GM19468 (cell line): ENCODE results near the gene SHC3.

Experiments
- ATAC-seq: cut with Tn5 transposase; IDR thresholded peaks from one replicate; pipeline ENCODE4 v1.9.1; 2021; ENCODE audit warnings: mild to moderate bottlenecking, moderate library complexity, moderate number of reproducible peaks; ENCODE audit not compliant: unreplicated experiment; ENCODE audit errors: extremely low read depth

The SHC3 gene

GRCh38 chr9:89115426-89115825, 63.2 kb downstream of the SHC3 start:
- ATAC-seq, result no peak

DNA sequence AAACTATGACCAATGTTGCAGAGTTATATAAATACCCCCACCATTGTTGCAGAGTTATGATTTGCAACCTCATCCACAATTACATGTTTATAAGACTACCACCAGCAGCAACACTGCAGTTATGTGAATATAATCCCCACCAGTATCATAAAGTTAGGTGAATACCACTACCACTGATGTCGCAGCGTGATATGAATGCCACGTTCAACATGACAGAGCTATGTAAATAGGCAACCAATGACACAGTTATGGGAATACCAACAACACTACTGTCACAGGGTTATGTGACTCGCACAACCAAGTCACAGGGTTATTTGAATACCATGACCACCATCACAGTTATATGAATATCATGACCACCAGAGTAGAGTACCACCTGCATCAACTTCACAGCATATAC, 63.9 kb downstream of the SHC3 start:
- no peak for ATAC-seq

- no peak for ATAC-seq
Observed at GRCh38 chr9:89113851-89114250, 64.8 kb downstream of the SHC3 start.

- no peak for ATAC-seq
Observed at GRCh38 chr9:89112243-89112642, 66.4 kb downstream of the SHC3 start.

- ATAC-seq, result no peak
Observed at GRCh38 chr9:89109666-89110065, 69.0 kb downstream of the SHC3 start.

DNA sequence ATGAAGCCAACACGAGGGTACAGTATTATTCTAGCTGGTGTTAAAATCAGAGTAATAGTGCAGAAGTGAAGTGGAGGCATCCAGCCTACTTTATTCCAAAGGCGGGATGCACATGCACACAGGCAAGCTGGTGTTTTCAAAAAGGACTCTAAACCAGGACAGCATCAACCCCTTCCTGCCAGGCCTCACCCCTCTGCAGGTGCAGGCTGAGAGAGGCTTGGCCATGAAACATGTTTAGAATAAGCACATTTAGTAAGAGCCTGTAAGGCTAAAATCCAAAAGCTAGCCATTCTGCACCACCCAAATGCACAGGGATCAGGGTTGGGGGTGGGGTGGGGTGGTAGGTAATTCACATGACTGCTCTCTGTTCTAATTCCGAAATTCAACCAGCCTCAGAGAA, 71.2 kb downstream of the SHC3 start:
- ATAC-seq, result no peak

GRCh38 chr9:89106224-89106851, 72.3 kb downstream of the SHC3 start:
- no peak for ATAC-seq

DNA sequence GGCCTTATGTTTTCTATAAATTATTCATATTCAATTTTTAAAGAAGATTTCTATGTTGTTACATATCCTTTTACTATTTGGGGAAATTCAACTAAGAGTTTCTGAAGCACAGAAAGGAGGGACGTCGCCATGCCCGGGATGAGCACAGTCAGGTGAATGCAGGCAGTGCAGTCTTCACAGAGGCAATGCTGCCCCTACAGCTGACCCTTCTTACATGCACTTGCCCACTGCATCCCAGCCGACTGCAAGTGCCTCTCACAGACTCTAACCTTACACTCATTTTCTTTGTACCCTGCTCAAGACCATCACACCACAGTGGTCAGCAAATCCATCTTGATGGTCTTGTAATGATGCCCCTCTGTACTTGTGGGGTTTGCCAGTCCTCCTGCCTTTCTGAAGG, 73.8 kb downstream of the SHC3 start:
- no peak for ATAC-seq

GRCh38 chr9:89097219-89097618, 81.4 kb downstream of the SHC3 start:
- no peak for ATAC-seq

DNA sequence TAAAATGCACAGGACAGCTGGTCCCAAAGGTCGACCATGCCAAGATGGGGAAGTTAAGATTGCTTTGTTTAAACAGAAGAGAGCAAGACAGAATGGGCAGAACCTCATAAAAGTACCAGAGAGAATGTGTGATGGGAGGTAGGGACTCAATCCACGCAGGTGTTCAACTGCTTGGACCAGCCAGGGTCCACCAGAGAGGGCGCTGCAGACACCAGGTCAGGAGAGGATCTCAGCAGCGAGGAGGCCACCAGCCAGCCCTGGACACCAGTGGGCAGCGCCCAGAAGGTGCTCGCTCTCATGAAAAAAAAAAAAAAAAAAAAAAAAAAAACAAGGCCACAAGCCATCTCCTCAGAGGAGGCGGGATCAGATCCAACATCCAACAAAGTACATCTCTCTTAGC, 81.8 kb downstream of the SHC3 start:
- no peak for ATAC-seq

GRCh38 chr9:89095761-89096528, 82.7 kb downstream of the SHC3 start:
- ATAC-seq, result no peak

- no peak for ATAC-seq
Observed at GRCh38 chr9:89093201-89093975, 85.2 kb downstream of the SHC3 start.

- no peak for ATAC-seq
Observed at GRCh38 chr9:89089176-89089575, 89.4 kb downstream of the SHC3 start.

DNA sequence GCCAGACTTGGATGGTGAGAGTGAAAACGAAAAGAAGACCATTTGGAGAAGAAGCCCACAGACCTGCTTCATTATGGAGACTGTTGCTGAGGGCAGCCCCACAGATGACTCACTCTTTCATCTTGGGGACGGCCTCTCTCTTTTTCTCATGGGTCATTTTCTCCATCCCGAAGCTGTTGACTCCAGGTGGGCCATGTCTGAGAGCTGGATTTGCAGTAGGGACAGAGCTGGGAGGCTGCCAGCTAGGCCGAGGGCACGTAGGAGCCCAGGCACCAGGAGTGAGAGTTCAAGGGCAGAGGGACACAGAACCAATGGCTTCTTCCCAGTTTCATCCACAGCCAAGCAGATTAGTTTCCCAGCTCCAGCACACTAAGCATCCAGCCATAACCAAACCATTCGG, 95.0 kb downstream of the SHC3 start:
- ATAC-seq, result no peak

GRCh38 chr9:89080193-89080592, 98.4 kb downstream of the SHC3 start:
- ATAC-seq, result no peak

DNA sequence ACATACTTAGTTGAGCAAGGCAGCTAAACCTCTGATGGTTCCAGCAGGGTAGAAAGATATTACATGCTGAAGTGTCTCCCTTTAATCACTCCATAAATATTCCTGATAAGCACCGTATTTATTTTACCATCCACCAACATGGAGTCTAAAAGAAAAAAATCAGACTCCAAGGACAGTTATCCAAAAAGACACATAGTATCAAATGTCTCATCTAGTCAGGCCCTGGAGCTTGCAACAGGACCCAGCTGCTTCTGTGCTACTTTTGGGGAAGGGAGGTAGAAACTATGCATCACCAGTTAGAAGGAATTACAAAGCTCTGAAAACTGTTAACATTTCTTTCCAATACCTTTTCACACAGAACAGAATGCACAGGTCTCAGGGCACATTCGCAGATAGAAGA, 99.2 kb downstream of the SHC3 start:
- no peak for ATAC-seq

GRCh38 chr9:89078860-89079259, 99.8 kb downstream of the SHC3 start:
- ATAC-seq, result no peak

DNA sequence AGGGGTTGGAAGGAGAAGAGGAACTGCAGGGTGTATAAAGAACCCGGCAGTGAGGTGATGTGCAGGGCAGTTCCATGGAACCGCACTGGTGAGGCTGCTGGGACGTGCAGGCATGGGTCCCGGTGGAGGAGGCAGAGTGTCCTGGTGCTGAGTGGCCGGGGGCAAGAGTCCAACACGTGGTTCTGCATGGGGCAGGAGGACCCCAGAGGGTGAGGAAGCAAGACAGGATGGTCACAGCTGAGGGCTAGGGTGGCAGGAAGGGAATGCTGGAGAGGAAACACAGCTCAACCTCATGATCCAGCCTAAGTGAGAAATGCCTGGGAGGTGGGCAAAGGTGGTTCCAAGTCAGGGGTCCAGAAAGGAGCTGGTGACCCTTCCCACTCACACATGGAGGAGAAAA, 100.2 kb downstream of the SHC3 start:
- no peak for ATAC-seq

GRCh38 chr9:89077519-89077918, 101.1 kb downstream of the SHC3 start:
- no peak for ATAC-seq

DNA sequence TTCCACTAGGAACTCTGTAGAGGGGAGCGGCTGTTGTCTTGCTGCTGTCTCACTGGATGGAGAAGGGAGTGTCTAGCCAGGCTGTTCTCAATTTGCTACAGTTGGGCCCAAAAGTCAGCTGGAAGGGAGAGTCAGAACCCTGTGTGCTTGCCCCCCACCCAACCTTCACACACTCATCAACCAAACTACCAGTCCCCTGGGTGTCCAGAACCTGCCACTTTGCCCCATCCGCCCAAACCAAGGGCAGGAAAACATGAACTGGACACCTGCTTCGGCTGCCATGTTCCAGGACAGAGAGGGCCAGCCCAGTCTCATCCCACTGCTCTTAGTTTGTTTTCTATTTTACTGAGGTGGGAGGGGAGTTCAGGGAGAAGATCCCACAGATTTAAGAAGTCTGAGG, 105.2 kb downstream of the SHC3 start:
- ATAC-seq, result no peak

DNA sequence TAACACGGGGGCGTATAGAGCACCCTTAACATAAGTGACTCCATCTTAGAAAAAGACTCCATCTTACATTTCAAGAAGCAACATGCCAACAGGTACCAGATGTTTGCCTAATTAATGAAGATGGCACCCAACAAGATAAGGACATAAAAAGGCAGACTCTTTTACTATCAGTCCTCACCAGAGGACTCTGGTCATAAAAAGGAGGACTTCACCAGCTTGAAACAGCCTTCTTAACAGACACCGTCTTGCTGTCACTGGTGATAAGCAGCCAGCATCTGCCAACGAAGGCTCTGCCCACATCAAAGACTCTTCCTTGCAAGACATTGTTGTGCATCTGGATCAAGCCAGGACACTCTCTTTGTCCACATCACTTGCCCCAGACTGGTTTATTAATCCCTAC, 107.0 kb downstream of the SHC3 start:
- no peak for ATAC-seq
